ENCODE results near the gene GGACT. TPM values are rescaled to one million over a fixed set of nuclear protein-coding genes. Genes with fewer than 3 reads are reported as not detected.

GGACT gene
- total RNA-seq = 8.3 TPM
- 10 to 100 TPM in 2 of 4 donors, 1 to 10 TPM in 2; 8.4 to 15.1 (median 10.9) TPM for polyA plus RNA-seq

DNA sequence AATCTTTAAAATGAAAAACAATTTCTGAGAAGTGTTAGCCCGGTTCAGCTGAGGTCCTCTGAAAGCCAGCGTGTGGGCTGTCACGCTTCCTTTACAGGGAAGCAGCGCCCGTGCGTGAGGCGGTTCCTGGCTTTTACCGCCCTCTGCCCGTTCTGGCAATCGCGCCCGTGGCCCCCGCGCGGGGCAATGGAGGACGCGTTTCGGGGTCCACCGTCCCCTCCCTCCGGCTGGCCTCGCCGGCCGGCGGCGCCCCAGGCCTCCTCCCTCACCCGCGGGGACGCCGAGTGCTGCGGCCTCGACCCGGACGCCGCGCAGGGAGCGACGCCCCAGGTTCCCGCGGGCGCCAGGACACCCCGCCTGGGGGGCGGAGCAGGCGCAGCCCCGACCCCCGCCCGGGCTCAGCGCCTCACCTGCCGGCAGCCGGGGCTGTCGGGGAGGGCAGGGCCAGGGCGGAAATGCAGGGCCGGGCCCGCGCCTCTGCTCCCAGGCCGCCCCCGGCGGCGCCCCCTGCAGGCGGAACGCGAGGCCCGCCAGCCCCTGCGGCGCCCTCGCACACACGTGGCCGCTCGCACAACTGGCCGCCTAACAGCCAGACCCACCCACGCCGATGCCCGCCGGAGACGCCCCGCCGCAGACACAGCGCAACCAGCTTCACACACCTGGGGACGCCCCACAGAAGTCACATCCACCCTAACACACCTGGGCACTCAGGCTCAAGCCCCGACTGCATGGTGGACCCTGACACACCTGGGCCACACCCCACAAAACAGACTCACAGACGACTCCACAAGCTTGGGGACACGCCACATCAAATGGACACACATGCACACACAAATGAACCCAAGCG lies at the start of gene GGACT:
Gene GGACT (minus strand): TSS at position 459 of the 847 bp plus-strand sequence. CDS start 56,198 bp downstream, outside the sequence.
- Mint-ChIP-seq H3K4me3 (peak within 1 kb of the TSS; percentile 85 to 92 (median 90)), H3K36me3 (no peaks in the 10 kb centered on the region), H3K27ac (peak within 1 kb of the TSS; percentile 94 to 98 (median 95)), H3K9me3 (no peaks in the 10 kb centered on the region), H3K27me3 (no peaks in the 10 kb centered on the region), H3K4me1 (peaks cover 13 to 49% (median 38%) of the 10 kb centered on the region in 4 donors)
- ATAC-seq (ENCODE audit: low read depth in 2 of 2) = peak; percentile 87 to 92
- Histone ChIP-seq H3K4me1 (ENCODE audit: control insufficient read depth, insufficient read depth, low read length, poor library complexity, severe bottlenecking) (peaks cover 30% of the 10 kb centered on the region), H3K4me3 (ENCODE audit: low read depth, low read length) (peak within 1 kb of the TSS; percentile 88), H3K36me3 (ENCODE audit: control insufficient read depth, insufficient read depth, low read length) (no peaks in the 10 kb centered on the region), H3K27me3 (ENCODE audit: control insufficient read depth, insufficient read depth, low read length) (no peaks in the 10 kb centered on the region), H3K27ac (ENCODE audit: insufficient read depth, low read length, poor library complexity, severe bottlenecking) (peak within 1 kb of the TSS; percentile 81), H3K9me3 (ENCODE audit: control insufficient read depth in 2 of 2, low read length in 2 of 2) (no peaks in the 10 kb centered on the region)
- DNase-seq = peak; percentile 72 to 93 (median 85)

DNA sequence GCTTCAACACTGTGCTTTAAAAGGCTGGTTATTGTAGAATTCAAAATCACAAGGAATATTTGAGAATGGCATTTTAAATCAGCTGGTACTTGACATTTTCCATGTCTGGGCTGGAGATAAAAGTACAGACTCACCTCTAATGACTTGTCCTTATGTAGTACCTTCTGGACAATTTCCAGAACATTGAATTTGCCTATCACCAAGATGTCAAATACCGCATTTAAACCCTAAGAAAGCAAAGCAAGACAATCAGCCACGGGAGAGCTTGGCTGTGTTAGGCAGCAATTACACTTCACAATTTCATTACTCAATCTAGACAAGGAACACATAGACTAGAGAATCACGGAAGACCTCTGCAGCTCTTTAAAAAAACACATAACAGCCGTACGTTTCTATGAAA lies 49.2 kb upstream of the GGACT start:
- no peaks in the 10 kb centered on the region for H3K9me3 Mint-ChIP-seq
- H3K36me3 ChIP-seq (ENCODE audit: control insufficient read depth, insufficient read depth, low read length) = peaks cover 70% of the 10 kb centered on the region

DNA sequence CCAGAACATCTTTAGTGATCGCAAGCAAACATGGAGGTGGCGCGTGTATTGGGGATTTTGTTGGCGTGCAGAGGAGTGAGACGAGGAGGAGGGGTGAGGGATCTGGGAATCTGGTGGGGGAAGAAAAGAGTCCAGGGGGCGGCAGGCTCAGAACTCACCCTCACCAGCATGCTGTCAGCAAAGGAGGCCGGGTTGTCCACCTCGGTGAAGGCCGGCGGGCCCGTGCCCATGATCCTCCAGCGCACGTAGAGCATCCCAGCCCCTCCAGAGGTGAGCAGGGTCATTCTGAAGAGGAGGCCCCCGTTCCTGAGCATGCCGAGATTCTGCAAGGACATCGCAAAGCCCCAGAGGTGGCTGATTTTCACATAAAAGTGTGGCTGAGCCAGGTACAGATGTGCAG lies 48.8 kb upstream of the GGACT start:
- H3K36me3 ChIP-seq (ENCODE audit: control insufficient read depth, insufficient read depth, low read length) = peaks cover 65% of the 10 kb centered on the region
- H3K4me1 ChIP-seq (ENCODE audit: control insufficient read depth, insufficient read depth, low read length, poor library complexity, severe bottlenecking) = no peaks in the 10 kb centered on the region
- Mint-ChIP-seq H3K27ac (peak overlapping the region in 1 of 3 donors; percentile 67), H3K36me3 (peaks cover 60% of the 10 kb centered on the region), H3K9me3 (no peaks in the 10 kb centered on the region), H3K4me3 (no peak overlapping the region), H3K4me1 (peaks cover 0 to 5% (median 2%) of the 10 kb centered on the region in 4 donors), H3K27me3 (no peaks in the 10 kb centered on the region)
- ATAC-seq (ENCODE audit: low read depth in 2 of 2) (no peak), DNase-seq (no peak)
- no peak overlapping the region for H3K4me3 ChIP-seq (ENCODE audit: low read depth, low read length)
- no peaks in the 10 kb centered on the region for H3K9me3 ChIP-seq (ENCODE audit: control insufficient read depth in 2 of 2, low read length in 2 of 2)
- no peak overlapping the region for H3K27ac ChIP-seq (ENCODE audit: insufficient read depth, low read length, poor library complexity, severe bottlenecking)
- H3K27me3 ChIP-seq (ENCODE audit: control insufficient read depth, insufficient read depth, low read length) = no peaks in the 10 kb centered on the region

More for the DNA sequence above, 49.2 kb upstream of the GGACT start:
- Mint-ChIP-seq H3K27ac (no peak overlapping the region), H3K4me3 (no peak overlapping the region), H3K36me3 (peaks cover 57% of the 10 kb centered on the region), H3K4me1 (peaks cover 0 to 5% (median 2%) of the 10 kb centered on the region in 4 donors), H3K27me3 (no peaks in the 10 kb centered on the region)
- no peak for ATAC-seq (ENCODE audit: low read depth in 2 of 2)
- Histone ChIP-seq H3K4me3 (ENCODE audit: low read depth, low read length) (no peak overlapping the region), H3K27ac (ENCODE audit: insufficient read depth, low read length, poor library complexity, severe bottlenecking) (no peak overlapping the region), H3K27me3 (ENCODE audit: control insufficient read depth, insufficient read depth, low read length) (no peaks in the 10 kb centered on the region), H3K4me1 (ENCODE audit: control insufficient read depth, insufficient read depth, low read length, poor library complexity, severe bottlenecking) (no peaks in the 10 kb centered on the region), H3K9me3 (ENCODE audit: control insufficient read depth in 2 of 2, low read length in 2 of 2) (no peaks in the 10 kb centered on the region)
- no peak for DNase-seq

DNA sequence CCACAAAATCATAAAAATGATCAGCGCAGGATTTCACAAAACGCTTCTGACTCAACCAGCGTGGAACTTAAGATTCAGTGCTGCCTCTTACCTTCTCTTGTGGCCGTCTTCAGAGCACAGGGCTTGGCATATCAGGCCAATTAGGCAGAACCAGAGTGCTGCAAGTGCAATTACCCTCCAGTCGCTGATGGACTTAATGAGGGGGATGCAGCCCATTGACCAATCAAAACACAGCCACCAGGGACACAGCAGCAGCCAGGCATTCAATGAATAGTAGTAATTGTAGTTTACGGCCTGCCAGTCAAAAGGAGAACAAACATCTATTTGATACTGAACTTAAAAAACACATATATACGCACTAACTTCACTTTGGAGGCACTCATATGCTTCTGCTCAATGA lies 47.9 kb upstream of the GGACT start:
- Mint-ChIP-seq H3K27me3 (no peaks in the 10 kb centered on the region), H3K9me3 (no peaks in the 10 kb centered on the region), H3K36me3 (peaks cover 59% of the 10 kb centered on the region), H3K27ac (no peak overlapping the region), H3K4me1 (peaks cover 0 to 5% (median 0%) of the 10 kb centered on the region in 4 donors), H3K4me3 (no peak overlapping the region)
- no peaks in the 10 kb centered on the region for H3K4me1 ChIP-seq (ENCODE audit: control insufficient read depth, insufficient read depth, low read length, poor library complexity, severe bottlenecking)
- peaks cover 58% of the 10 kb centered on the region for H3K36me3 ChIP-seq (ENCODE audit: control insufficient read depth, insufficient read depth, low read length)
- no peak overlapping the region for H3K27ac ChIP-seq (ENCODE audit: insufficient read depth, low read length, poor library complexity, severe bottlenecking)
- ATAC-seq (ENCODE audit: low read depth in 2 of 2) (no peak), DNase-seq (no peak)
- H3K4me3 ChIP-seq (ENCODE audit: low read depth, low read length) = no peak overlapping the region
- H3K9me3 ChIP-seq (ENCODE audit: control insufficient read depth in 2 of 2, low read length in 2 of 2) = no peaks in the 10 kb centered on the region
- H3K27me3 ChIP-seq (ENCODE audit: control insufficient read depth, insufficient read depth, low read length) = no peaks in the 10 kb centered on the region

DNA sequence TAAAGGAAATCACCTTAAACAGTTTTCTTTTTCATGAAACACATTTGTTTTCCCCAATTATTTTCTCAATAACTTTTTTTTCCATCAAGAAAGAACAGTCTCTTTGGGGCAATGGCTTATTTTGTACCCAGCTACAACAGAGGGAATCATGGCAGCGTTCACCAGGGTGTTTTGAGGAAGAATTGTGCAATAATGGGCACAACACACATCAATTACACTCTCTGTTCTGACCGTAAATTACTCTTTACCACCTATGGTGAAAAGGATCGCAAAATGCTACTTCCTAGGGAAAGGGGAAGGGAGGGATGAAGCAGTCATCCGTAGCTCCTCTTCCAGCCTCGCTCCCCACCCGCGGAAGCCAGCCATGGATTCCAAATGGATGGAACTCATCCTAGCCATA lies 47.4 kb upstream of the GGACT start:
- no peak for DNase-seq
- H3K36me3 ChIP-seq (ENCODE audit: control insufficient read depth, insufficient read depth, low read length) = peaks cover 55% of the 10 kb centered on the region
- H3K9me3 Mint-ChIP-seq = no peaks in the 10 kb centered on the region
- no peak overlapping the region for H3K4me3 ChIP-seq (ENCODE audit: low read depth, low read length)
- H3K27me3 ChIP-seq (ENCODE audit: control insufficient read depth, insufficient read depth, low read length) = no peaks in the 10 kb centered on the region
- ATAC-seq (ENCODE audit: low read depth in 2 of 2) = no peak
- H3K4me3 Mint-ChIP-seq = no peak overlapping the region
- no peak overlapping the region for H3K27ac ChIP-seq (ENCODE audit: insufficient read depth, low read length, poor library complexity, severe bottlenecking)
- H3K4me1 ChIP-seq (ENCODE audit: control insufficient read depth, insufficient read depth, low read length, poor library complexity, severe bottlenecking) = no peaks in the 10 kb centered on the region
- peaks cover 56% of the 10 kb centered on the region for H3K36me3 Mint-ChIP-seq
- H3K4me1 Mint-ChIP-seq = peaks cover 0 to 5% (median 0%) of the 10 kb centered on the region in 4 donors
- no peaks in the 10 kb centered on the region for H3K27me3 Mint-ChIP-seq
- H3K9me3 ChIP-seq (ENCODE audit: control insufficient read depth in 2 of 2, low read length in 2 of 2) = no peaks in the 10 kb centered on the region
- H3K27ac Mint-ChIP-seq = no peak overlapping the region

DNA sequence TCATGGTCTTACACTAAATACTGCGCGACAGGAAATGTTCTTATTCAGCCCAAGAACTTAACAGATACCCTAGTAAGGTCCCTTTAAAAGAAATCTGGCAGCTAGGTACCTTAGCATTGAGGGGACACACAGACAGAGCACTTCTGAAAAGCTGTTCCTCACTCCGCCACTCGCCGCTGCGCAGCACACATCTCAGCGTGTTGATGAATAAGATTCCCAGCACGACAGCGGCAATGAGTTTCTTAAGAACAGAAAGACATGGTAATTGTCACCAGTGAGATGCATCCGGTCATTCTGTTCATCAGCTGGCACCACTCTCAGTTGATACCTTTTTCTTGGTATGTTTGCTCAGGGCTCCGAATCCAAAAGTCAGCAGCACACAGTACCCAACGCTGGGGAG lies 46.1 kb upstream of the GGACT start:
- no peak overlapping the region for H3K27ac ChIP-seq (ENCODE audit: insufficient read depth, low read length, poor library complexity, severe bottlenecking)
- no peaks in the 10 kb centered on the region for H3K27me3 Mint-ChIP-seq
- peaks cover 63% of the 10 kb centered on the region for H3K36me3 ChIP-seq (ENCODE audit: control insufficient read depth, insufficient read depth, low read length)
- no peaks in the 10 kb centered on the region for H3K9me3 ChIP-seq (ENCODE audit: control insufficient read depth in 2 of 2, low read length in 2 of 2)
- H3K36me3 Mint-ChIP-seq = peaks cover 57% of the 10 kb centered on the region
- peaks cover 0 to 5% (median under 1%) of the 10 kb centered on the region in 4 donors for H3K4me1 Mint-ChIP-seq
- no peak overlapping the region for H3K27ac Mint-ChIP-seq
- H3K4me1 ChIP-seq (ENCODE audit: control insufficient read depth, insufficient read depth, low read length, poor library complexity, severe bottlenecking) = no peaks in the 10 kb centered on the region
- no peak for DNase-seq
- H3K9me3 Mint-ChIP-seq = no peaks in the 10 kb centered on the region
- H3K4me3 Mint-ChIP-seq = no peak overlapping the region
- H3K4me3 ChIP-seq (ENCODE audit: low read depth, low read length) = no peak overlapping the region
- H3K27me3 ChIP-seq (ENCODE audit: control insufficient read depth, insufficient read depth, low read length) = no peaks in the 10 kb centered on the region
- no peak for ATAC-seq (ENCODE audit: low read depth in 2 of 2)

DNA sequence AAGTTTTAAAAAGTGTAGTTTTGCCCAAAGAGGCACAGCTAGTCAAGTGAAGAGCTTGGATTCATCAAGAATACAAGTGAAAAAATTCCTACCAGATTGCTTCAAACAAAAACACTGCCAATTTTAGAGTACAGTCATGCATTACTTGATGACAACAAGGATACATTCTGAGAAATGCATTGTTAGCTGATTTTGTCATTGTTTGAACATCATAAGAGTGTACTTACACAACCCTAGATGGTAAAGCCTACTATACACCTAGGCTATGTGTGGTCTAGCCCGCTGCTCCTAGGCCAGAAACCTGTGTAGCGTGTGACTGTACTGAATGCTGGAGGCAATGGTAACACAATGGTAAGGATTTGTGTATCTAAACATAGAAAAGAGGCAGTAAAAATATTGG lies 44.9 kb upstream of the GGACT start:
- ATAC-seq (ENCODE audit: low read depth in 2 of 2) (no peak), DNase-seq (no peak)
- Mint-ChIP-seq H3K36me3 (peaks cover 64% of the 10 kb centered on the region), H3K27ac (no peak overlapping the region), H3K9me3 (no peaks in the 10 kb centered on the region), H3K4me3 (no peak overlapping the region), H3K27me3 (no peaks in the 10 kb centered on the region), H3K4me1 (peaks cover 0 to 5% (median under 1%) of the 10 kb centered on the region in 4 donors)
- Histone ChIP-seq H3K27me3 (ENCODE audit: control insufficient read depth, insufficient read depth, low read length) (no peaks in the 10 kb centered on the region), H3K4me3 (ENCODE audit: low read depth, low read length) (no peak overlapping the region), H3K9me3 (ENCODE audit: control insufficient read depth in 2 of 2, low read length in 2 of 2) (no peaks in the 10 kb centered on the region), H3K27ac (ENCODE audit: insufficient read depth, low read length, poor library complexity, severe bottlenecking) (no peak overlapping the region), H3K4me1 (ENCODE audit: control insufficient read depth, insufficient read depth, low read length, poor library complexity, severe bottlenecking) (no peaks in the 10 kb centered on the region), H3K36me3 (ENCODE audit: control insufficient read depth, insufficient read depth, low read length) (peaks cover 64% of the 10 kb centered on the region)

DNA sequence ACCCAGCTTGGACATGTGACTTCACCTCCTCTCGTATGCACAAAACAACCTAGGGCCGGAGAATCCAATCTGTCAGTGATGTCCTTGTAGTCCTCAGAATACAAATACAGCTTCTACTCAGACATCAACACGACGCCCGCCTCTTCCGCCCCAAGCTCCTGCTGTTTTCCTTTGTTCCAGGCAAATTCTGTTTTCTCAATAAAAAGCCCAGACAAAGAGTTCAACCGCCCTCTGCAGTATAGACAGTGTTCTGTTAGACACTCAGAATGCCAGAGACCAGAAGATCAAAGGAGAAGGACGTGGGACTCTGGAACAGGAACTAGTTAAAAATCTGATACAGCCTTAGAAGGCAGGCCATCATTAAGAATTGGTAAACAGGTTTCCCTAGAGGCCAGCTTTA lies 42.0 kb upstream of the GGACT start:
- Histone ChIP-seq H3K9me3 (ENCODE audit: control insufficient read depth in 2 of 2, low read length in 2 of 2) (no peaks in the 10 kb centered on the region), H3K27me3 (ENCODE audit: control insufficient read depth, insufficient read depth, low read length) (no peaks in the 10 kb centered on the region), H3K27ac (ENCODE audit: insufficient read depth, low read length, poor library complexity, severe bottlenecking) (no peak overlapping the region), H3K4me3 (ENCODE audit: low read depth, low read length) (no peak overlapping the region), H3K36me3 (ENCODE audit: control insufficient read depth, insufficient read depth, low read length) (peaks cover 46% of the 10 kb centered on the region), H3K4me1 (ENCODE audit: control insufficient read depth, insufficient read depth, low read length, poor library complexity, severe bottlenecking) (no peaks in the 10 kb centered on the region)
- Mint-ChIP-seq H3K36me3 (peaks cover 59% of the 10 kb centered on the region), H3K9me3 (no peaks in the 10 kb centered on the region), H3K4me1 (peaks cover 0 to 10% (median under 1%) of the 10 kb centered on the region in 4 donors), H3K27me3 (no peaks in the 10 kb centered on the region), H3K4me3 (no peak overlapping the region), H3K27ac (peak overlapping the region in 1 of 3 donors; percentile 5)
- DNase-seq = no peak
- no peak for ATAC-seq (ENCODE audit: low read depth in 2 of 2)

Measured in CD4-positive, CD25-positive, alpha-beta regulatory T cell (primary cell).